ENCODE results near the gene TRABD2B. TPM values are rescaled to one million over a fixed set of nuclear protein-coding genes. Genes with fewer than 3 reads are reported as not detected.

The TRABD2B gene
- total RNA-seq, 1 experiment from 2014 or later = 0.05 TPM

- ATAC-seq (no peak), DNase-seq (ENCODE audit: low read depth, low spot score) (no peak)
- CTCF ChIA-PET = no interaction called here
- no peak overlapping the region for H3K9ac ChIP-seq (ENCODE audit: low read length)
- BruUV-seq (replicated peaks) = no TSS peak
- no peak overlapping the region for H3K27ac ChIP-seq (ENCODE audit: low read depth, low read length)
- H3K27me3 ChIP-seq (ENCODE audit: insufficient read depth, low read length) = peaks cover 8% of the 10 kb centered on the region
- H4K20me1 ChIP-seq (ENCODE audit: insufficient read depth) = no peaks in the 10 kb centered on the region
- H3K9me2 ChIP-seq (ENCODE audit: insufficient read depth) = no peaks in the 10 kb centered on the region
- no peak for TF ChIP-seq ZNF274 (IDR thresholded peaks at IDR 0.05; ENCODE audit: low read depth, low read length)
- no peak for TF ChIP-seq ZFX (IDR thresholded peaks at IDR 0.05)
- no peak for TF ChIP-seq CTCF (IDR thresholded peaks at IDR 0.05 in 2 of 3, conservative IDR thresholded peaks at IDR 0.05 in 1 of 3; ENCODE audit: borderline replicate concordance in 1 of 3, insufficient read depth in 1 of 3, low read depth in 2 of 3, low read length in 2 of 3)
- no peaks in the 10 kb centered on the region for H3K4me1 ChIP-seq (ENCODE audit: control insufficient read depth in 1 of 2, insufficient read depth in 2 of 2, low read length in 2 of 2)
- H3K9me3 ChIP-seq (ENCODE audit: control insufficient read depth in 1 of 2, insufficient read depth in 1 of 2, low read depth in 1 of 2, low read length in 2 of 2) = no peaks in the 10 kb centered on the region
- no peaks in the 10 kb centered on the region for H3K79me2 ChIP-seq (ENCODE audit: insufficient read depth, low read length)
- no peak overlapping the region for H2AFZ ChIP-seq (ENCODE audit: low read depth, low read length, poor library complexity, severe bottlenecking)
- intact Hi-C loops (cut with micrococcal nuclease) = no loop called here
- H3K4me3 ChIP-seq (replicated peaks in 1 of 2; ENCODE audit: low read depth in 1 of 2, low read length in 2 of 2) = no peak overlapping the region
- RAD21 ChIA-PET (ENCODE audit: low non-redundant PET in 1 of 2, low total read pairs in 2 of 2, uncharacterized antibody in 2 of 2, unreplicated experiment in 2 of 2) = no interaction called here
- no peak overlapping the region for H3K4me2 ChIP-seq (ENCODE audit: low read length)
- POLR2A ChIA-PET = no interaction called here
- H3K36me3 ChIP-seq (ENCODE audit: control insufficient read depth in 1 of 2, insufficient read depth in 2 of 2, low read length in 2 of 2) = no peaks in the 10 kb centered on the region
Measured at GRCh38 chr1:47814612-47815395, 182.4 kb downstream of the TRABD2B start.

- ATAC-seq = no peak
- no peak overlapping the region for H3K27ac ChIP-seq (ENCODE audit: low read depth, low read length)
- POLR2A ChIA-PET = no interaction called here
- intact Hi-C loops (cut with micrococcal nuclease) = no loop called here
- BruUV-seq (replicated peaks) = no TSS peak
- CTCF ChIA-PET = no interaction called here
- H3K36me3 ChIP-seq (ENCODE audit: control insufficient read depth in 1 of 2, insufficient read depth in 2 of 2, low read length in 2 of 2) = no peaks in the 10 kb centered on the region
- H2AFZ ChIP-seq (ENCODE audit: low read depth, low read length, poor library complexity, severe bottlenecking) = no peak overlapping the region
- RAD21 ChIA-PET (ENCODE audit: low non-redundant PET in 1 of 2, low total read pairs in 2 of 2, uncharacterized antibody in 2 of 2, unreplicated experiment in 2 of 2) = no interaction called here
- no peaks in the 10 kb centered on the region for H3K79me2 ChIP-seq (ENCODE audit: insufficient read depth, low read length)
- H3K27me3 ChIP-seq (ENCODE audit: insufficient read depth, low read length) = peaks cover 8% of the 10 kb centered on the region
- H3K9ac ChIP-seq (ENCODE audit: low read length) = no peak overlapping the region
- H3K4me1 ChIP-seq (ENCODE audit: control insufficient read depth in 1 of 2, insufficient read depth in 2 of 2, low read length in 2 of 2) = no peaks in the 10 kb centered on the region
- TF ChIP-seq RAD21 (IDR thresholded peaks at IDR 0.05; ENCODE audit: low read depth) (no peak), POLR2AphosphoS5 (IDR thresholded peaks at IDR 0.05; ENCODE audit: low read depth, low read length) (no peak), ELF1 (IDR thresholded peaks at IDR 0.05; ENCODE audit: borderline replicate concordance, low read depth) (no peak), CBX3 (IDR thresholded peaks at IDR 0.05; ENCODE audit: low read depth) (no peak), ZFX (IDR thresholded peaks at IDR 0.05) (no peak)
- no peak overlapping the region for H3K4me2 ChIP-seq (ENCODE audit: low read length)
- no peaks in the 10 kb centered on the region for H3K9me2 ChIP-seq (ENCODE audit: insufficient read depth)
- H3K9me3 ChIP-seq (ENCODE audit: control insufficient read depth in 1 of 2, insufficient read depth in 1 of 2, low read depth in 1 of 2, low read length in 2 of 2) = no peaks in the 10 kb centered on the region
- no peak for DNase-seq (ENCODE audit: low read depth, low spot score)
- no peak overlapping the region for H3K4me3 ChIP-seq (replicated peaks in 1 of 2; ENCODE audit: low read depth in 1 of 2, low read length in 2 of 2)
- H4K20me1 ChIP-seq (ENCODE audit: insufficient read depth) = no peaks in the 10 kb centered on the region
Measured at GRCh38 chr1:47813970-47814369, 183.2 kb downstream of the TRABD2B start.

All from HCT116 (cell line).